IPS-18a (cell line): ENCODE results near the gene MAMSTR.
"Not testable (repeated sequence)": the region's sequence is repeated elsewhere in the genome, so short reads cannot be mapped to it uniquely, and the experiment has no call there.

Experiments
- H3K27ac ChIP-seq: one replicate; pipeline ENCODE4 v1.5.1; 2013; ENCODE audit warnings: low read length
- H3K27me3 ChIP-seq: one replicate; pipeline ENCODE4 v1.6.1; 2013; ENCODE audit warnings: mild to moderate bottlenecking, low read length; ENCODE audit not compliant: control insufficient read depth, insufficient read depth
- H3K36me3 ChIP-seq: one replicate; pipeline ENCODE4 v1.6.1; 2013; ENCODE audit warnings: low read depth, low read length; ENCODE audit not compliant: control insufficient read depth
- H3K4me1 ChIP-seq: one replicate; pipeline ENCODE4 v1.6.1; 2013; ENCODE audit warnings: low read depth, low read length; ENCODE audit not compliant: control insufficient read depth
- H3K4me3 ChIP-seq: one replicate; pipeline ENCODE4 v1.5.1; 2013; ENCODE audit warnings: low read length
- H3K9ac ChIP-seq: one replicate; pipeline ENCODE4 v1.6.1; 2013; ENCODE audit warnings: mild to moderate bottlenecking, low read length, moderate library complexity
- H3K9me3 ChIP-seq: one replicate; pipeline ENCODE4 v1.6.1; 2013; ENCODE audit warnings: low read depth, low read length; ENCODE audit not compliant: control insufficient read depth

MAMSTR gene

DNA sequence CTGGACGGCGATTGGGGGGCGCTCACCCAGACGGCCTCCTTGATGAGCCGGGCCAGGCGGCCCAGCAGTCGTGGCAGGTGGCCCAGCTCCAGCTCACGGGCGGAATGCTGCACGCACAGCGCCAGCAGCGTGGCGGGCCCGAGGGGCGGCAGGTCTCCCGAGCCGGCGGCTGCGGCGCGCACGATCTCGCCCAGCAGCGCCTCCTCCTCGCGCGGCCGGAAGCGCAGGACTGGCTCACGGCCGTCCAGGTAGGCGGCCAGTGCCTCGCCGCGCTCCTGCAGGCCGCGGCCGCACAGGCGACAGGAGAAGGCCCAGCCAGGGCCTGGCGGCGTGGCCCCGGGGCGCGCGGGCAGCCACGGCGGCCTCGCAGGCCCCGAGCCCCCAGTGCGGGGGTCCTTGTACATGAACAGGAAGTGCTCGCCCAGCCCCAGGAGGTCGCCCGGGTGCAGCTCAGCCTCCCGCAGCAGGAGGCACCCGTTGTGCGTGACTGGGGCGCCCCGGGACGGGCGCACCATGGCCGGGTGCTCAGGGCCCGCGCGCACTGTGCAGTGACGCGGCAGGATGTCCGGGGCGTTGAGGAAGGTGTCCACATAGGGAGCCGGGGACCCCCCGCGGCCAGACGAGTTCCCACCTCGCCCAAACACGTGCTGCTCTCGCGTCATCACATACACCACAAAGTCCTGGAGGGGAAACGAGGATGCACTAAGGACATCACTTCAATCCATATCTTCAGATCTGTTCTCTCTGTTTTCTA, 9.6 kb upstream of the MAMSTR start:
- Histone ChIP-seq H3K4me1 (peaks cover 3% of the 10 kb centered on the region), H3K36me3 (no peaks in the 10 kb centered on the region), H3K9ac (no peak overlapping the region), H3K27ac (no peak overlapping the region), H3K27me3 (no peaks in the 10 kb centered on the region), H3K9me3 (no peaks in the 10 kb centered on the region), H3K4me3 (no peak overlapping the region)

DNA sequence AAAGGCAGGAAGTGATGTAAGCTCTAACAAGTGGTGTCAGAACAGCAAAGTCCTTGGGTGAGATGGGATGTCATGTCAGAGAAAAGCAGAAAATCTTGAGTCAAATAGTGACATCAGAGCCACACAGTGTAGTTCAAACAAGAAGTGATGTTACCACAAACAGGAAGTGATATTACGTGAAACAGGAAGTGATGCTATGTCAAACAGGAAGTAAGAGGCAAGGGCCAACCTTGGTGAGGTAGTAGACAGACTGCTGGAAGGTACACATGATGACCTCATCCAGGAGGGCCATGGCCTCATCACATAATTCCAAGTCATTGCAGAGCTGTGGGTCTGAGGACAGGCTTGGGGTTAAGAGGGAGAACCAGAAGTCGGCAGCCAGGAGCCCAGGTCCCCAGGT, 7.0 kb upstream of the MAMSTR start:
- Histone ChIP-seq H3K27ac (no peak overlapping the region), H3K9ac (no peak overlapping the region), H3K4me1 (peaks cover 3% of the 10 kb centered on the region), H3K4me3 (no peak overlapping the region), H3K9me3 (no peaks in the 10 kb centered on the region), H3K27me3 (no peaks in the 10 kb centered on the region), H3K36me3 (no peaks in the 10 kb centered on the region)

DNA sequence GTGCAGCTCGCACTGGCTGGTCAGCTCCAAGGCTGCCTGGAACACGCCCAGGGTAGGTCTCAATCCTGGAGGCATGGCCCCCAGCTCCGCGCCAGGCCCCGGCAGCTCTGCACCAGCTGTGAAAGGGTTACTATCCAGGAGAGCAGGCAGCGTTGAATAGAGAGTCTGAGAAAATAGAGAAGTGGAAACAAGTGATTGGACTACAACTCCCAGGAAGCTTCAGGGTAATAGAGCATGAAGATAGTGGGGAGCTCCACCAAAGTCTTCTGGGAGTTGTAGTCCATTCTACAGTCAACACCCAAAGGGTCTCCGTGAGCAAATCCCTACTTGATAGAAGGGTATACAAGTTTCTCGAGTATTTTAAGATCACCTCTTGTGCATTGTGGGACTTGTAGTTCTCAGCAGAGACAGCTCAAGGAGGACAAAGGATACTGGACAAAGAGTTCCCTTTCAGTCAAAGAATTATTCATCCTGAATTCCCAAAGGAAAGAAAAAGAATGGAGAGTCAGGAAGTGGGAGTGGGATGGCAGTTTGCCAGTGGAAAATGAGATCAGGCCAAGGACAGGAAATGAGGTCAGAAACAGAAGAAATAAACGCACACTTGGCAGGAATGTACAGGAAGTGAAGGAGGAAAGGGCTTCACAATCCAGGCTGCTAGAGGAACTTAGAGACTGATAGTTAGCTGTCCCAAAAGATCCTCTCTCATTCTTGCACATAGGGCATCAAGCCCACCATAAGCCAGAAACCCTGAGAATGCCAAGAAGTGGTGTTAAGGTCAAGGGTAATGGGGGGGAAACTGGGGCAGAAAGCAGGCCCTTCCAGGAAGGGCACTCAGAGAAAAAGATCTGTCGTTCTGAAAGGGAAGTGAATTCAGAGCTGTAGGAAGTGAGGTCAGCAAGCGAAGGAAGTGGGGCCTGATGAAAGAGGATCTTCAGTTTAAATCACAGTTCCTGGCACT, 5.5 kb upstream of the MAMSTR start:
- Histone ChIP-seq H3K4me1 (peaks cover 6% of the 10 kb centered on the region), H3K4me3 (no peak overlapping the region), H3K9ac (no peak overlapping the region), H3K36me3 (no peaks in the 10 kb centered on the region), H3K27ac (no peak overlapping the region), H3K27me3 (no peaks in the 10 kb centered on the region), H3K9me3 (no peaks in the 10 kb centered on the region)

DNA sequence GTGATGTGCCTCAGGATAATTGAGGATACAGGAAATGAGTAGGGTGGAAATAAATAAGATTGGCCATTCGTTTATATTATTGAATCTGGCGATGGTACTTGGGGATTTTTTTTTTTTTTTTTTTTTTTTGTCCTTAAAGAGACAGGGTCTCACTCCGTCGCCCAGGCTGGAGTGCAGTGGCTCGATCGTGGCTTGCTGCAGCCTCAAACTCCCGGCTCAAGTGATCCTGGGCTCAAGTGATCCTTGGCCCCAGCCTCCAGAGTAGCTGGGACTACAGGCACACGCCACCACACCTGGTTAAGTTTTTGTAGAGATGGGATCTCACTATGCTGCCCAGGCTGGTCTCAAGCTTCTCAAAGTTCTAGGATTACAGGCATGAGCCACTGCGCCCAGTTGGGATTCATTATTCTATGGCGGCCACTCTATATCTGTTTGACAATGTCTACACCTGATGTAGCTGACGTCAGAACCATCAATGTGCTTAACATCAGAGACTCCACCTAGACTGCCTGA, 2.7 kb upstream of the MAMSTR start:
- no peaks in the 10 kb centered on the region for H3K9me3 ChIP-seq
- H3K4me1 ChIP-seq, result peaks cover 11% of the 10 kb centered on the region
- no peaks in the 10 kb centered on the region for H3K27me3 ChIP-seq
- H3K9ac ChIP-seq, result no peak overlapping the region
- H3K27ac ChIP-seq, result no peak overlapping the region
- H3K4me3 ChIP-seq, result no peak overlapping the region
- no peaks in the 10 kb centered on the region for H3K36me3 ChIP-seq

DNA sequence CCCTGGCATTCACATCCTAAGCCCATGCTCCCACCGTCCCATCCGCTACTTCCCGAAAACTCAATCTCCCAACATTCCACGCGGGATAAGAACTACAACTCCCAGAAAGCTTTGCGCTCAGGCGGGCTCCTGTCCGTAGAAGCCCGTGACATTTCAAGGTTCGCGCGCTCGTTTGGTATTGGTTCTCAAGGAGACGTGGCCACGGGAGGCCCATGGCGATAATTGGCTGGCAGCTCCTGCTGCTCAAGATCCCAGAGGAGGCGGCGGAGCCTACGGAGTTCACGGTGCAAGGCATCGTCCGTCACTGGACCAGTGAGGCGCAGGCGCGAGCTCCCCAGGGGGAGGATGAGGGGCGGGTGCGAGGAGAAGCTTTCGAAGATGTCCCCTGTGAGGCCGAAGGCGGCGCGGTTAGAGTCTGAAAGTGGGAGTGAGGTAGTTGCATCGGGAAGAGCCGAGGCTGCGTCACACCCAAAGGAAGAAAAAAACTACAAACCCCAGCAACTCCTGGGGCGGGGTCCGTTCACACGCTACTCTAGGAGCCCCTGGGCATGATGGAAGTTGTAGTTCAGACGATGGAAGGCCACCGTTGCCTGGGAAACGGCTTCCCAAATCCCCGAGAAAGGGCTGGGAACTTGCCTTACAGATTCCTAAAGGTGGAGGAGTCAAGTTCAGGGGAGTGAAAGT, 1.2 kb upstream of the MAMSTR start:
- no peaks in the 10 kb centered on the region for H3K36me3 ChIP-seq
- no peaks in the 10 kb centered on the region for H3K9me3 ChIP-seq
- peak overlapping the region; percentile 87 for H3K9ac ChIP-seq
- peaks cover 20% of the 10 kb centered on the region for H3K4me1 ChIP-seq
- H3K27me3 ChIP-seq, result no peaks in the 10 kb centered on the region
- peak overlapping the region; percentile 94 for H3K27ac ChIP-seq
- H3K4me3 ChIP-seq, result peak overlapping the region; percentile 97

DNA sequence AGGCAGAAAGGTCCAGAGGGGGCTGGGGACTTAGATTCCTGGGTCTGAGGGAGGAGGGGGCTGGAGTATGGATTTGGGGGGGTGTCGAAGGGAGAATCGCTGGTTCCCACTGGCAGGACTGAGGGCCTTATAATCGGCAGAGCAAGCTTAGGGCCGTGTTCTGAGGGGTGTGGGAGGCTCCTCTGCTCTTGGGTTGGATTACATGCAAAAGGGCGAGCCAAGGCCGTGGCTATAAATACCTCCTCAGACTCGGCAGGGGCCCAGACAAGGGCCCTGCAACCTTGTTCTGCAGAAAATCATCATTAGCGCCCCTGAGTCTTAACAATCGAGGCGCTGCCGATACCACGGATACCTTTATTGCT, 707 bp upstream of the MAMSTR start:
- Histone ChIP-seq H3K4me1 (peaks cover 20% of the 10 kb centered on the region), H3K36me3 (no peaks in the 10 kb centered on the region), H3K27ac (no peak overlapping the region), H3K4me3 (peak overlapping the region; percentile 97), H3K27me3 (no peaks in the 10 kb centered on the region), H3K9ac (no peak overlapping the region), H3K9me3 (no peaks in the 10 kb centered on the region)

DNA sequence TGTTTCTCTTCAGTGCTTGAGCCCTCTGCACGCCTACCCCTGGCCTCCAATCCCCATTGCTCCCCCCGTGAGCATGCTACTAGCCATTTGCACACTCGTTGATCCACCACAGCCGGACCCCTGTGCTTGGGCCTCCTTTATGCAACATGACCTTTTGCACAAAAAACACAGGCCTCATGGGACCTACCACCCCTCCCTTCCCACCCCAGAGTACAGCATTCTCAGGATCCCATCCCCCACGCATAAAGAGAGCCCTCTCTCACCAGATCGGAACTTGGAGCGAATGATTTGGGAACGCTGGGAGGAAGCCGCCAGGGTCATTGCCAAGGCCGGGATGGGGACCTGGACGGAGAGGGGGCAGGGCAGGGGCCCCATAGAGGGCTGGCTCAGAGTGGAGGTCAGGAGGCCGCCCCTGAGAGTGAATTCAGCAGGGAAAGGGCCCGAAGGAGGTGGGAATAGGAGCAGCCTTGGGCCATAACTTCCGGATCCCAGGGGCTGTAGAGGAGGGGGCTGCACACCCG, 754 bp downstream of the MAMSTR start:
- Histone ChIP-seq H3K9me3 (no peaks in the 10 kb centered on the region), H3K4me1 (peaks cover 22% of the 10 kb centered on the region), H3K4me3 (no peak overlapping the region), H3K36me3 (no peaks in the 10 kb centered on the region), H3K27ac (no peak overlapping the region), H3K27me3 (no peaks in the 10 kb centered on the region), H3K9ac (no peak overlapping the region)

DNA sequence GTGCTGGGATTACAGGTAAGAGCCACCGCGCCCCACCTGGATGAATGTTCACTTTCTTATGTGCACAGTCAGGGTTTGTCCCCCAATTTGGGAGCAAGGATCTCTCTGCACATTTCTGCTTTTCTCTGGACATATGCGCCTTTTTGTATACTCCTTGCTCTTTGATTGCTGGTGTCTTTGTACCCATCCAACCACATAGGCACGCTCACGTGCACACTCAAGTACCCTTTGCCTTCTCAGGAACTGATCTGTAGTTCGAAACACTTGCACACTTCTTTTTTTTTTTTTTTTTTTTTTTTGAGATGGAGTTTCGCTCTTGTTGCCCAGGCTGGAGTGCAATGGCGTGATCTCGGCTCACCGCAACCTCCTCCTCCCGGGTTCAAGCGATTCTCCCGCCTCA, 1.4 kb downstream of the MAMSTR start:
- not testable (repeated sequence) for H3K9me3 ChIP-seq, H3K27ac ChIP-seq, H3K27me3 ChIP-seq, H3K36me3 ChIP-seq, H3K9ac ChIP-seq, H3K4me3 ChIP-seq
- H3K4me1 ChIP-seq, result peaks cover 22% of the 10 kb centered on the region

DNA sequence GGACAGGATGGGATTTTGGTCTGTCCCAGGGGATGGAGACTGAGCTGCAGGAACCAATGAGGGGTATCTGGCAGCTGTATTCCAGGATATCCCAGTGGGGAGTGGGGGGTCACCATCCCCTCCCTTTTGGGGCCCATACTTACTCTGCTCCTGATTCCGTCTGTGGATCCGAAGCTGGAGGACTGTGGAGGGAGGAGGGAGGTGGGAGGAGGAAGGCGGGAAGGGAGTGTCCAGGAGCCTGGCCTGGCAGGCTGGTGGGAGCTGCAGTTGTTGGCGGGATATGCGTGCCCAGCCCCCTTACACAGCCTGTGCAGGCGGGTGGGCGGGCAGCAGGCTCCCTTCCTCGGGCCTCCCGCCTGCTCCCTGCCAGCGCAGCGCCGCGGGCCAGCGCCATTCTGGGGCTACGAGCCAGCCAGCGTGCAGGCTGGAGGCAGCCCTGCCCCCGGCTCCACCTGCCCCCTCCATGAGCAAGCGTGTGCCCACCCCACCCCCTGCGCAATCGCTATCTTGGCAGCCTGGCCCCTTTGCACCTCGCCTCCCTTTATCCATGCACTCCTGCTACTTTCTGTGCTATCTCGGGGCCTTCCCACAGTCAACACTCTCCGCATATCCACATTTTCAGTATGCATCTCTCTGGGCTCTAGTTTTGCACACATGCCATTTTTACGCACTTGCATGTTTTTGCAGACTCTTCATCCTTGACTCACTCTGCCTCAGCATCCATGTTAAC, 2.8 kb downstream of the MAMSTR start:
- Histone ChIP-seq H3K27me3 (no peaks in the 10 kb centered on the region), H3K4me3 (peak overlapping the region; percentile 30), H3K27ac (no peak overlapping the region), H3K9me3 (no peaks in the 10 kb centered on the region), H3K36me3 (no peaks in the 10 kb centered on the region), H3K4me1 (peaks cover 27% of the 10 kb centered on the region), H3K9ac (no peak overlapping the region)

DNA sequence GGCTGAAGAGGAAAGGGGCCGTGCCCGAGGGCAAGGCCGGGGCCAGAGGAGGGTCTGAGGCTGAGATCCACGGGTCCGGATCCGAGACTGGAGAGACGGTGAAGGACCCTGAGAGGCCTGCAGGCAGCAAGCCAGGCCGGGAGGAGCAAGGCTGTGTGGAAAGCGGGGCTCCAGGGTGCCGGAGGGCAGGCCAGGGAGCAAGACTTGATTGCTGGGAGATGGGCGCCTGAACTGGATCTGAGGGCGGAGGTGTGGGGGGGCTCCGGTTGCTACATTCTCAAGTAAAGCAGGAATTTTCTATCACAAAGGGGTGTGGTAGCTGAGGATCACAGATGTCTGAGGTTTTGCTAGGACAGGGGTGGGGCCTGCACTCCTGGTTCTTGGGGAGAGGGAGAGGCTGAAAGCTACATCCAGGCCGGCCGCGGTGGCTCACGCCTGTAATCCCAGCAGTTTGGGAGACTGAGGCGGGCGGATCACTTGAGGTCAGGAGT, 3.8 kb downstream of the MAMSTR start:
- no peaks in the 10 kb centered on the region for H3K36me3 ChIP-seq
- peaks cover 27% of the 10 kb centered on the region for H3K4me1 ChIP-seq
- H3K4me3 ChIP-seq, result no peak overlapping the region
- H3K27me3 ChIP-seq, result no peaks in the 10 kb centered on the region
- no peak overlapping the region for H3K9ac ChIP-seq
- H3K9me3 ChIP-seq, result no peaks in the 10 kb centered on the region
- no peak overlapping the region for H3K27ac ChIP-seq
